ENCODE data around the gene NRROS.
A peak's percentile ranks its signal among the peaks of the same experiment; 100 is the strongest.

The NRROS gene

DNA sequence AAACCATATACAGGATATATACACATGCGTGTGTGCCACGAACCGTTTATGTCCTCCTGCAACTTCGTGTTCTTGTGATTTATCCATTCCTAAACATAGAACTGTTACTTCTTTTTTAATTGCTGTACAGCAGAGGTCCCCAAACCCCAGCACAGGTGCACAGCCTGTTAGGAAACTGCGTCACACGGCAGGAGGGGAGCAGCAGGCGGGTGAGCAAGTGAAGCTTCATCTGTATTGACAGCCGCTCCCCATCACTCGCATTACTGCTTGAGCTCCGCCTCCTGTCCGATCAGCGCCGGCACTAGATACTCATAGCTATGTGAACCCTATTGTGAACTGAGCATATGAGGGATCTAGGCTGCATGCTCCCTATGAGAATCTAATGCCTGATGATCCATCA, 34.9 kb upstream of the NRROS start:
- Histone ChIP-seq H3K36me3 (ENCODE audit: low read length) (no peaks in the 10 kb centered on the region), H3K4me2 (ENCODE audit: low read depth, low read length, poor library complexity, severe bottlenecking) (peak overlapping the region; percentile 2), H3K9me3 (ENCODE audit: insufficient read depth, low read length) (no peaks in the 10 kb centered on the region), H3K79me2 (ENCODE audit: insufficient read depth, low read length) (no peaks in the 10 kb centered on the region), H3K9ac (ENCODE audit: low read length) (no peak overlapping the region), H3K4me3 (ENCODE audit: insufficient read depth, low read length, poor library complexity, severe bottlenecking) (no peak overlapping the region), H3K27me3 (ENCODE audit: low read length) (no peaks in the 10 kb centered on the region), H3K9me2 (replicated peaks; ENCODE audit: insufficient read depth, low read length) (no peaks in the 10 kb centered on the region), H3K27ac (ENCODE audit: low read depth, low read length) (no peak overlapping the region), H3F3A (ENCODE audit: insufficient read depth) (no peaks in the 10 kb centered on the region), H4K20me1 (ENCODE audit: low read depth, low read length) (no peaks in the 10 kb centered on the region), H2AFZ (ENCODE audit: low read depth, low read length, severe bottlenecking) (no peak overlapping the region)
- TF ChIP-seq, protein P1, sequence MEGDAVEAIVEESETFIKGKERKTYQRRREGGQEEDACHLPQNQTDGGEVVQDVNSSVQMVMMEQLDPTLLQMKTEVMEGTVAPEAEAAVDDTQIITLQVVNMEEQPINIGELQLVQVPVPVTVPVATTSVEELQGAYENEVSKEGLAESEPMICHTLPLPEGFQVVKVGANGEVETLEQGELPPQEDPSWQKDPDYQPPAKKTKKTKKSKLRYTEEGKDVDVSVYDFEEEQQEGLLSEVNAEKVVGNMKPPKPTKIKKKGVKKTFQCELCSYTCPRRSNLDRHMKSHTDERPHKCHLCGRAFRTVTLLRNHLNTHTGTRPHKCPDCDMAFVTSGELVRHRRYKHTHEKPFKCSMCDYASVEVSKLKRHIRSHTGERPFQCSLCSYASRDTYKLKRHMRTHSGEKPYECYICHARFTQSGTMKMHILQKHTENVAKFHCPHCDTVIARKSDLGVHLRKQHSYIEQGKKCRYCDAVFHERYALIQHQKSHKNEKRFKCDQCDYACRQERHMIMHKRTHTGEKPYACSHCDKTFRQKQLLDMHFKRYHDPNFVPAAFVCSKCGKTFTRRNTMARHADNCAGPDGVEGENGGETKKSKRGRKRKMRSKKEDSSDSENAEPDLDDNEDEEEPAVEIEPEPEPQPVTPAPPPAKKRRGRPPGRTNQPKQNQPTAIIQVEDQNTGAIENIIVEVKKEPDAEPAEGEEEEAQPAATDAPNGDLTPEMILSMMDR (IDR thresholded peaks at IDR 0.05; ENCODE audit: insufficient read depth, low read length, poor library complexity, severe bottlenecking): no peak
- TF ChIP-seq EZH2phosphoT487 (conservative IDR thresholded peaks at IDR 0.05; ENCODE audit: low read length): no peak

DNA sequence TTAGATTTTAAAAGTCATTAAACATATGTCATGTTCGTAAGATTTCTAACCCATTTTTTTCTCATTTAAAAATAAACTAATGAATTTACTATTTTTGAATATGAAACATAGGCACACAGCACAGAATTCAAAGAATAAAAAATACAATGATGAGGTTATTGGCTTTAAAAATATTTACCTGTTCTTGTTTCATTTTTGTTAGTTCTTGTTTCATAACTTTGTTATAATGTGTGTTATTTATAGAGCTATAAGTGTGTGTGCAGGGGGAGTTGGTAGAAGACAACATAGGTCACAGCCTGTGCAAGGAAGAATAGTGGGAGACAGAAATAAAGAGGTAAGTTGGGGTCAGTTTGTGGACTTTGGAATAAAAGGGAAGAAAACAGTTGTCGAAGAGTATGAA, 30.8 kb upstream of the NRROS start:
- Histone ChIP-seq H3K4me2 (ENCODE audit: low read depth, low read length, poor library complexity, severe bottlenecking) (no peak overlapping the region), H3K4me3 (ENCODE audit: insufficient read depth, low read length, poor library complexity, severe bottlenecking) (no peak overlapping the region), H3K27ac (ENCODE audit: low read depth, low read length) (no peak overlapping the region), H3F3A (ENCODE audit: insufficient read depth) (no peaks in the 10 kb centered on the region), H3K79me2 (ENCODE audit: insufficient read depth, low read length) (no peaks in the 10 kb centered on the region), H3K9ac (ENCODE audit: low read length) (no peak overlapping the region), H2AFZ (ENCODE audit: low read depth, low read length, severe bottlenecking) (no peak overlapping the region), H3K9me3 (ENCODE audit: insufficient read depth, low read length) (no peaks in the 10 kb centered on the region), H4K20me1 (ENCODE audit: low read depth, low read length) (no peaks in the 10 kb centered on the region), H3K9me2 (replicated peaks; ENCODE audit: insufficient read depth, low read length) (no peaks in the 10 kb centered on the region), H3K27me3 (ENCODE audit: low read length) (no peaks in the 10 kb centered on the region), H3K36me3 (ENCODE audit: low read length) (no peaks in the 10 kb centered on the region)
- TF ChIP-seq EZH2phosphoT487 (conservative IDR thresholded peaks at IDR 0.05; ENCODE audit: low read length): no peak
- TF ChIP-seq, protein P1 (IDR thresholded peaks at IDR 0.05; ENCODE audit: insufficient read depth, low read length, poor library complexity, severe bottlenecking): no peak

DNA sequence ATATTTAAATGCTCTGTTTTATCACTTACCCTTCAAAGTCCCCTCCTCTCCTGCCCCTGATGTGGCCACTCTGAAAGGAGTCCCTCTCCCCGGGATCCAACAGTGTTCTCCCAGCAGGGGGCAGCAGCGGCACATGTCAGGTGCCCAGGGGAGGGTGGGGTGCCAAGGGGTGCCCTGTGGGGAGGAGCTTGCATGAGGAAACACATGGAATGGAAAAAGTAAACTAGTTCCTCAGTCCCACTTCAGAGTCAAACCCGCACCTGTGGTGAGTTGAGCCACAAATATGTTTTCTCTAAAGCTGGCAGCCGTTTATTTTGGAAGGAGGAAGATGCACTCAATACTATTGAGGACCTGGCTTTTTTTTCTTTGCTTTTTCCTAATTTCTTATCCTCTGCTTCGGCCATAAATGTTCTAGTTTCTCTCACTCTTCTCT, 30.1 kb upstream of the NRROS start:
- Histone ChIP-seq H3K27me3 (ENCODE audit: low read length) (no peaks in the 10 kb centered on the region), H3K9ac (ENCODE audit: low read length) (no peak overlapping the region), H3K27ac (ENCODE audit: low read depth, low read length) (no peak overlapping the region), H3K79me2 (ENCODE audit: insufficient read depth, low read length) (no peaks in the 10 kb centered on the region), H3K9me3 (ENCODE audit: insufficient read depth, low read length) (no peaks in the 10 kb centered on the region), H3K36me3 (ENCODE audit: low read length) (no peaks in the 10 kb centered on the region), H3K4me3 (ENCODE audit: insufficient read depth, low read length, poor library complexity, severe bottlenecking) (no peak overlapping the region), H3F3A (ENCODE audit: insufficient read depth) (no peaks in the 10 kb centered on the region), H2AFZ (ENCODE audit: low read depth, low read length, severe bottlenecking) (peak overlapping the region; percentile 72), H3K4me2 (ENCODE audit: low read depth, low read length, poor library complexity, severe bottlenecking) (peak overlapping the region; percentile 17), H4K20me1 (ENCODE audit: low read depth, low read length) (no peaks in the 10 kb centered on the region), H3K9me2 (replicated peaks; ENCODE audit: insufficient read depth, low read length) (no peaks in the 10 kb centered on the region)
- TF ChIP-seq, protein P1 (IDR thresholded peaks at IDR 0.05; ENCODE audit: insufficient read depth, low read length, poor library complexity, severe bottlenecking): peak; percentile 98
- TF ChIP-seq EZH2phosphoT487 (conservative IDR thresholded peaks at IDR 0.05; ENCODE audit: low read length): no peak

Data from SU-DHL-6 (cell line).